Trophoblast cell (in vitro differentiated cells and primary cell): Measurements from ENCODE around the gene ARHGAP42.
"Not testable (repeated sequence)": the region's sequence is repeated elsewhere in the genome, so short reads cannot be mapped to it uniquely, and the experiment has no call there.

Source experiments
- DNase-seq, 2 donors: peaks; one replicate each; pipeline ENCODE4 v3.0.0-alpha.2; 2016
- H2AFZ ChIP-seq: 2 replicates; pipeline ENCODE4 v1.6.1; 2013; ENCODE audit warnings: low read length, moderate library complexity, mild to moderate bottlenecking; ENCODE audit not compliant: insufficient read depth, poor library complexity
- H2AK5ac ChIP-seq: 2 replicates; pipeline ENCODE4 v1.6.1; 2013; ENCODE audit warnings: mild to moderate bottlenecking, low read length
- H2BK120ac ChIP-seq: 2 replicates; pipeline ENCODE4 v1.6.1; 2013; ENCODE audit warnings: low read length, mild to moderate bottlenecking, moderate library complexity; ENCODE audit not compliant: insufficient read depth, poor library complexity
- H2BK12ac ChIP-seq: 2 replicates; pipeline ENCODE4 v1.6.1; 2013; ENCODE audit warnings: mild to moderate bottlenecking, low read length, moderate library complexity
- H2BK5ac ChIP-seq: 2 replicates; pipeline ENCODE4 v1.6.1; 2013; ENCODE audit warnings: low read length, low read depth, moderate library complexity, mild to moderate bottlenecking; ENCODE audit not compliant: poor library complexity
- H3K14ac ChIP-seq: 2 replicates; pipeline ENCODE4 v1.6.1; 2013; ENCODE audit warnings: mild to moderate bottlenecking, low read length
- H3K18ac ChIP-seq: 2 replicates; pipeline ENCODE4 v1.6.1; 2013; ENCODE audit warnings: mild to moderate bottlenecking, low read length
- H3K23ac ChIP-seq: 2 replicates; pipeline ENCODE4 v1.6.1; 2013; ENCODE audit warnings: low read length
- H3K27ac ChIP-seq: 2 replicates; pipeline ENCODE4 v1.5.1; 2013; ENCODE audit warnings: low read depth, mild to moderate bottlenecking, inconsistent platforms, low read length, moderate library complexity
- H3K27me3 ChIP-seq: 2 replicates; pipeline ENCODE4 v1.6.1; 2013; ENCODE audit warnings: inconsistent platforms, mild to moderate bottlenecking, low read length, moderate library complexity; ENCODE audit not compliant: insufficient read depth
- H3K36me3 ChIP-seq, 2 experiments: 1 replicate in 1 of 2; 2 replicates in 1 of 2; pipeline ENCODE4 v1.6.1; 2013; ENCODE audit warnings: low read length in 2 of 2, mild to moderate bottlenecking in 2 of 2, moderate library complexity in 1 of 2; ENCODE audit not compliant: insufficient read depth in 2 of 2, control insufficient read depth in 1 of 2
- H3K4ac ChIP-seq: 2 replicates; pipeline ENCODE4 v1.6.1; 2013; ENCODE audit warnings: low read depth, mild to moderate bottlenecking, low read length, moderate library complexity
- H3K4me1 ChIP-seq, 2 experiments: 1 replicate in 1 of 2; 2 replicates in 1 of 2; pipeline ENCODE4 v1.6.1; 2013; ENCODE audit warnings: low read length in 2 of 2, mild to moderate bottlenecking in 2 of 2, moderate library complexity in 1 of 2; ENCODE audit not compliant: insufficient read depth in 2 of 2, control insufficient read depth in 1 of 2
- H3K4me2 ChIP-seq: 2 replicates; pipeline ENCODE4 v1.6.1; 2013; ENCODE audit warnings: inconsistent platforms, mild to moderate bottlenecking, low read length, moderate library complexity
- H3K4me3 ChIP-seq: 2 replicates; pipeline ENCODE4 v1.5.1; 2013; ENCODE audit warnings: mild to moderate bottlenecking, low read depth, low read length, inconsistent platforms
- H3K79me1 ChIP-seq: one replicate; pipeline ENCODE4 v1.6.1; 2013; ENCODE audit warnings: low read length
- H3K79me2 ChIP-seq: 2 replicates; pipeline ENCODE4 v1.6.1; 2013; ENCODE audit warnings: low read length, mild to moderate bottlenecking; ENCODE audit not compliant: control insufficient read depth, insufficient read depth, poor library complexity
- H3K9ac ChIP-seq: 2 replicates; pipeline ENCODE4 v1.6.1; 2013; ENCODE audit warnings: mild to moderate bottlenecking, low read length
- H3K9me3 ChIP-seq: 2 replicates; pipeline ENCODE4 v1.6.1; 2013; ENCODE audit warnings: low read depth, mild to moderate bottlenecking, control low read depth, inconsistent platforms, low read length; ENCODE audit not compliant: insufficient read depth
- H4K12ac ChIP-seq: 2 replicates; pipeline ENCODE4 v1.6.1; 2013; ENCODE audit warnings: low read depth, mild to moderate bottlenecking, low read length, moderate library complexity
- H4K8ac ChIP-seq: 2 replicates; pipeline ENCODE4 v1.6.1; 2013; ENCODE audit warnings: low read depth, mild to moderate bottlenecking, low read length, moderate library complexity
- H4K91ac ChIP-seq: one replicate; pipeline ENCODE4 v1.6.1; 2013; ENCODE audit warnings: low read depth, mild to moderate bottlenecking, low read length, moderate library complexity
- WGBS: extraction: QIAGEN DNeasy Blood & Tissue Kit; methylation state at CpG from one replicate; pipeline ENCODE4 v1.1.7; 2013; ENCODE audit warnings: missing lambda C conversion rate; ENCODE audit not compliant: insufficient read length, insufficient coverage; ENCODE audit errors: extremely low coverage; 5-methylcytosine and 5-hydroxymethylcytosine counted together

The ARHGAP42 gene

GRCh38 chr11:100750566-100750891, 63.4 kb downstream of the ARHGAP42 start:
- not testable (repeated sequence) for H3K9ac ChIP-seq, H3K4me3 ChIP-seq, H3K18ac ChIP-seq, H3K79me2 ChIP-seq, H4K12ac ChIP-seq, H3K23ac ChIP-seq, H3K4me2 ChIP-seq, H2AFZ ChIP-seq, DNase-seq, H2AK5ac ChIP-seq, H4K91ac ChIP-seq, H4K8ac ChIP-seq, H2BK120ac ChIP-seq, H2BK5ac ChIP-seq, H2BK12ac ChIP-seq, H3K79me1 ChIP-seq, H3K4ac ChIP-seq, H3K27ac ChIP-seq, H3K27me3 ChIP-seq, H3K14ac ChIP-seq
- H3K9me3 ChIP-seq, result peaks cover 12% of the 10 kb centered on the region
- no CpG with 5 or more reads among the region's 7 CpGs for WGBS
- peaks cover 12% of the 10 kb centered on the region in 2 experiments for H3K36me3 ChIP-seq
- H3K4me1 ChIP-seq, result peaks cover 10 to 11% of the 10 kb centered on the region in 2 experiments

- no peak overlapping the region for H2BK5ac ChIP-seq
- no peak overlapping the region for H2AK5ac ChIP-seq
- no peaks in the 10 kb centered on the region for H3K27me3 ChIP-seq
- H3K9me3 ChIP-seq, result peaks cover 12% of the 10 kb centered on the region
- H3K4me2 ChIP-seq, result no peak overlapping the region
- H3K23ac ChIP-seq, result no peak overlapping the region
- no peak overlapping the region for H3K14ac ChIP-seq
- H4K8ac ChIP-seq, result no peak overlapping the region
- no peak overlapping the region for H3K9ac ChIP-seq
- no peak overlapping the region for H2BK120ac ChIP-seq
- no CpG with 5 or more reads among the region's 5 CpGs for WGBS
- DNase-seq, result no peak
- H3K4ac ChIP-seq, result no peak overlapping the region
- H2AFZ ChIP-seq, result no peak overlapping the region
- no peak overlapping the region for H4K91ac ChIP-seq
- peaks cover 10 to 11% of the 10 kb centered on the region in 2 experiments for H3K4me1 ChIP-seq
- no peak overlapping the region for H3K27ac ChIP-seq
- H3K79me1 ChIP-seq, result no peaks in the 10 kb centered on the region
- H3K36me3 ChIP-seq, result peaks cover 12% of the 10 kb centered on the region in 2 experiments
- no peak overlapping the region for H4K12ac ChIP-seq
- H2BK12ac ChIP-seq, result no peak overlapping the region
- H3K4me3 ChIP-seq, result no peak overlapping the region
- H3K18ac ChIP-seq, result no peak overlapping the region
- H3K79me2 ChIP-seq, result no peaks in the 10 kb centered on the region
Observed at GRCh38 chr11:100752371-100753171, 65.5 kb downstream of the ARHGAP42 start.

GRCh38 chr11:100753172-100753543, 66.1 kb downstream of the ARHGAP42 start:
- no peak overlapping the region for H3K27ac ChIP-seq
- no peaks in the 10 kb centered on the region for H3K79me1 ChIP-seq
- no peak overlapping the region for H4K8ac ChIP-seq
- H4K91ac ChIP-seq, result no peak overlapping the region
- H2BK120ac ChIP-seq, result no peak overlapping the region
- H2BK5ac ChIP-seq, result no peak overlapping the region
- peaks cover 12% of the 10 kb centered on the region for H3K9me3 ChIP-seq
- no peak overlapping the region for H2AFZ ChIP-seq
- H3K79me2 ChIP-seq, result no peaks in the 10 kb centered on the region
- H4K12ac ChIP-seq, result no peak overlapping the region
- no peak overlapping the region for H2BK12ac ChIP-seq
- no CpG with 5 or more reads among the region's 4 CpGs for WGBS
- no peaks in the 10 kb centered on the region for H3K27me3 ChIP-seq
- no peak overlapping the region for H3K23ac ChIP-seq
- no peak overlapping the region for H3K4me3 ChIP-seq
- H3K36me3 ChIP-seq, result peaks cover 12% of the 10 kb centered on the region in 2 experiments
- peaks cover 10 to 11% of the 10 kb centered on the region in 2 experiments for H3K4me1 ChIP-seq
- no peak overlapping the region for H3K18ac ChIP-seq
- H3K4ac ChIP-seq, result no peak overlapping the region
- H2AK5ac ChIP-seq, result no peak overlapping the region
- H3K14ac ChIP-seq, result no peak overlapping the region
- no peak overlapping the region for H3K4me2 ChIP-seq
- peak; percentile 73 to 78 for DNase-seq
- H3K9ac ChIP-seq, result no peak overlapping the region

DNA sequence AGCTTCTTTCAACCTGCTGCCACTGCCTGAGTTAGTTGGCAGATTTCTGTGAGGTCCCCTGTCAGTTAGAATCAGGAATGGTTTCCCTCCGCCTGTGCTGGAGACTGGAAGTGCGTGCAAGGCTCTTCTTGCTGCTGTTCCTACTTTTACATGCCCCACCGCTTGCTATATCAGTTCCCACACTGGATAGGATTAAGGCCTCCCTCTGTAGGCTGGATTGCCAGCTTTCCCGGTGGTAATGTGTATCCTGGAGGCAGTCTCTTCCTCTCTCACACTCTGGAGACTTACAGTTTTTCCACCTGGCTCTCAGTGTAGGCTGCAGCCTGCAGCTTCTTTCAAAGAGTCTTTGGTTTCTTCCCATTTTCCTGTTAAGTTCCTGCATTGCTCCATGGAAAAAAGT, 66.5 kb downstream of the ARHGAP42 start:
- Histone ChIP-seq H3K36me3 (peaks cover 12% of the 10 kb centered on the region in 2 experiments), H3K14ac (no peak overlapping the region), H3K4me2 (no peak overlapping the region), H3K9me3 (peaks cover 12% of the 10 kb centered on the region), H4K8ac (no peak overlapping the region), H3K27ac (peak overlapping the region; percentile 11), H3K4ac (no peak overlapping the region), H3K9ac (no peak overlapping the region), H3K4me1 (peaks cover 10 to 11% of the 10 kb centered on the region in 2 experiments), H3K79me2 (no peaks in the 10 kb centered on the region), H3K79me1 (no peaks in the 10 kb centered on the region), H2AFZ (no peak overlapping the region), H2AK5ac (no peak overlapping the region), H4K12ac (no peak overlapping the region), H3K27me3 (no peaks in the 10 kb centered on the region), H3K23ac (no peak overlapping the region), H2BK5ac (no peak overlapping the region), H3K4me3 (no peak overlapping the region), H3K18ac (no peak overlapping the region), H2BK12ac (no peak overlapping the region), H2BK120ac (no peak overlapping the region), H4K91ac (no peak overlapping the region)
- WGBS, result no CpG with 5 or more reads among the region's 4 CpGs
- DNase-seq, result no peak
